ENCODE data around the gene RNU7-1.

DNA sequence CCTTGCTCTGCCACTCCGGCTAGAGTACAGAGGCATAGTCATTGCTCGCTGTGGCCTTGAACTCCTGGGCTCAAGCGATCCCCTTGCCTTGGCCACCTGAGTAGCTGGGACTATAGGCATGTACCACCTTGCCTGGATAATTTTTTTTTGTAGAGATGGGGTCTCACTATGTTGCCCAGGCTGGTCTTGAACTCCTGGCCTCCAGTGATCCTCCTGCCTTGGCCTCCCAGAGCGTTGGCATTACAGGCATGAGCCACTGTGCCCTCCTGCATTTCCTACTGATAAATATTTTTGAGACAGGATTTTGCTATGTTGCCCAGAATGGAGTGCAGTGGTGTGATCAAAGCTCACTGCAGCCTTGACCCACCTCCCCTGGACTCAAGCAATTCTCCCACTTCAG lies 36.5 kb downstream of the RNU7-1 start:
- TF ChIP-seq, protein P1, sequence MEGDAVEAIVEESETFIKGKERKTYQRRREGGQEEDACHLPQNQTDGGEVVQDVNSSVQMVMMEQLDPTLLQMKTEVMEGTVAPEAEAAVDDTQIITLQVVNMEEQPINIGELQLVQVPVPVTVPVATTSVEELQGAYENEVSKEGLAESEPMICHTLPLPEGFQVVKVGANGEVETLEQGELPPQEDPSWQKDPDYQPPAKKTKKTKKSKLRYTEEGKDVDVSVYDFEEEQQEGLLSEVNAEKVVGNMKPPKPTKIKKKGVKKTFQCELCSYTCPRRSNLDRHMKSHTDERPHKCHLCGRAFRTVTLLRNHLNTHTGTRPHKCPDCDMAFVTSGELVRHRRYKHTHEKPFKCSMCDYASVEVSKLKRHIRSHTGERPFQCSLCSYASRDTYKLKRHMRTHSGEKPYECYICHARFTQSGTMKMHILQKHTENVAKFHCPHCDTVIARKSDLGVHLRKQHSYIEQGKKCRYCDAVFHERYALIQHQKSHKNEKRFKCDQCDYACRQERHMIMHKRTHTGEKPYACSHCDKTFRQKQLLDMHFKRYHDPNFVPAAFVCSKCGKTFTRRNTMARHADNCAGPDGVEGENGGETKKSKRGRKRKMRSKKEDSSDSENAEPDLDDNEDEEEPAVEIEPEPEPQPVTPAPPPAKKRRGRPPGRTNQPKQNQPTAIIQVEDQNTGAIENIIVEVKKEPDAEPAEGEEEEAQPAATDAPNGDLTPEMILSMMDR (conservative IDR thresholded peaks at IDR 0.05) = no peak
- TF ChIP-seq ZFX (IDR thresholded peaks at IDR 0.05) = no peak
